Loucy (cell line): ENCODE measurements around the gene ACAN.

Source experiments
- EZH2phosphoT487 ChIP-seq: fragments of 200-600 bp; IDR thresholded peaks from 2 replicates; pipeline ENCODE4 v1.6.1; 2018; ENCODE audit warnings: antibody characterized with exemption, mild to moderate bottlenecking, moderate library complexity, borderline replicate concordance
- TF ChIP-seq, protein P1 (sequence below): fragments of 200-600 bp; sonication (generic); conservative IDR thresholded peaks from 2 replicates; pipeline ENCODE4 v1.5.1; 2014; ENCODE audit warnings: mild to moderate bottlenecking, antibody characterized with exemption, low read length

DNA sequence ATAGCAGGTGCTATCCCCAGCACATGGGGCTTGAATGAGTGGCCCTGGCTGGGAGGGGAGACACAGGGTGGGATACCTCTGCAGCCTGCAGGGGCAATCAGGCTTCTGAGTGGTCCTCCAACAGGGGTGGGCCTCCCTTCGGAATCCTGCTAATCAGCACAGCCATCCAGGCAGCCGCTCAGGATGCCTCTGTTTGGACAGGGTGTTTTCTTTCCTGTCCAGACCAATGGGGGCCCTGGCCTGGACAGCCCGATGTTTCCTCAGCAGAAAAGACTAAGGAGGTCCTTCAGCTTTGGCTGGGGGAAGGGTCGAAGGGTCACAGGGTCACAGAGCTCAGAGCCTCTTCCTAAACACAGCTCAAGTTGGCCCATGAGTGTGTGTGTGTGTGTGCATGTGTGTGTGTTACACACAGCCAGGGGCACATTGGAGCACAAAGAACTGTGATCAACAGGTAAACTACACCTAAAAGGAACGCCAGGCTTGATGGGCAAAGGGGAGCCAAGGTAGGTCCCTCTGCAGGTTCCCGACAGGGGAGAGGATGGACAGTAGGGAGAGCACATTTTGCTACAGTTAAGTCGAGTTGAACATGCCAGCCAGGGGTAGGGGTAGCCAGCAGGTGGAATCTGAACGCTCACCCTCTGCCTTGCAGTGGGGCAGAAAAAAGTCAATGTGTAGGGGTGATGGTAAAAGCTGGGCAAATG, 93.2 kb downstream of the ACAN start:
- no peak for TF ChIP-seq EZH2phosphoT487
- TF ChIP-seq, protein P1, sequence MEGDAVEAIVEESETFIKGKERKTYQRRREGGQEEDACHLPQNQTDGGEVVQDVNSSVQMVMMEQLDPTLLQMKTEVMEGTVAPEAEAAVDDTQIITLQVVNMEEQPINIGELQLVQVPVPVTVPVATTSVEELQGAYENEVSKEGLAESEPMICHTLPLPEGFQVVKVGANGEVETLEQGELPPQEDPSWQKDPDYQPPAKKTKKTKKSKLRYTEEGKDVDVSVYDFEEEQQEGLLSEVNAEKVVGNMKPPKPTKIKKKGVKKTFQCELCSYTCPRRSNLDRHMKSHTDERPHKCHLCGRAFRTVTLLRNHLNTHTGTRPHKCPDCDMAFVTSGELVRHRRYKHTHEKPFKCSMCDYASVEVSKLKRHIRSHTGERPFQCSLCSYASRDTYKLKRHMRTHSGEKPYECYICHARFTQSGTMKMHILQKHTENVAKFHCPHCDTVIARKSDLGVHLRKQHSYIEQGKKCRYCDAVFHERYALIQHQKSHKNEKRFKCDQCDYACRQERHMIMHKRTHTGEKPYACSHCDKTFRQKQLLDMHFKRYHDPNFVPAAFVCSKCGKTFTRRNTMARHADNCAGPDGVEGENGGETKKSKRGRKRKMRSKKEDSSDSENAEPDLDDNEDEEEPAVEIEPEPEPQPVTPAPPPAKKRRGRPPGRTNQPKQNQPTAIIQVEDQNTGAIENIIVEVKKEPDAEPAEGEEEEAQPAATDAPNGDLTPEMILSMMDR = no peak
